Caco-2 (cell line): ENCODE results near the gene ANKLE2. TPM values are rescaled to one million over a fixed set of nuclear protein-coding genes. Genes with fewer than 3 reads are reported as not detected.

Source experiments
- BruUV-seq: library from RNA; stranded (reverse); fragments of 400-500 nt; replicated peaks from 2 replicates; lab custom pipeline; 2021; lab: Mats Ljungman, UMichigan
- CTCF ChIA-PET: fragments of 300-600 bp; sonication (Branson Sonifier 250); formaldehyde crosslinking; loops from one replicate; lab custom pipeline; 2022; ENCODE audit warnings: antibody characterized with exemption; lab: Charles Lee
- POLR2A ChIA-PET: fragments of 300-600 bp; sonication (Branson Sonifier 250); formaldehyde crosslinking; loops from one replicate; lab custom pipeline; 2022; ENCODE audit warnings: antibody characterized with exemption; lab: Charles Lee
- DNase-seq, 2 experiments: peaks; one replicate each; pipeline versions ENCODE4 v3.0.0 to v3.0.0-alpha.2; 2020 to 2022
- H3K27me3 ChIP-seq: replicated peaks from 2 replicates; pipeline ENCODE4 v1.6.0; 2011; ENCODE audit warnings: low read length; ENCODE audit not compliant: control insufficient read depth, insufficient read depth
- H3K36me3 ChIP-seq: 2 replicates; pipeline ENCODE4 v1.5.1; 2011; ENCODE audit warnings: low read length; ENCODE audit not compliant: control insufficient read depth, insufficient read depth
- H3K4me1 ChIP-seq: fragments of 250-450 bp; sonication (Bioruptor Pico); 2 replicates; pipeline ENCODE4 v1.5.1; 2020; ENCODE audit warnings: mild to moderate bottlenecking
- H3K4me3 ChIP-seq: 2 replicates; pipeline ENCODE4 v1.5.1; 2011; ENCODE audit warnings: low read depth, mild to moderate bottlenecking, control low read depth, low read length
- H3K9me3 ChIP-seq: fragments of 250-450 bp; sonication (Bioruptor Pico); 2 replicates; pipeline ENCODE4 v1.5.1; 2020; ENCODE audit warnings: mild to moderate bottlenecking, moderate library complexity
- H3K27ac Mint-ChIP-seq: one replicate; pipeline ENCODE4 v1.8.0; 2022; ENCODE audit warnings: mixed read lengths; ENCODE audit not compliant: unreplicated experiment
- H3K27me3 Mint-ChIP-seq: one replicate; pipeline ENCODE4 v1.8.0; 2022; ENCODE audit warnings: mixed read lengths; ENCODE audit not compliant: insufficient read depth, unreplicated experiment
- H3K36me3 Mint-ChIP-seq: one replicate; pipeline ENCODE4 v1.8.0; 2022; ENCODE audit warnings: mild to moderate bottlenecking, mixed read lengths; ENCODE audit not compliant: insufficient read depth, unreplicated experiment
- H3K4me1 Mint-ChIP-seq: one replicate; pipeline ENCODE4 v1.8.0; 2022; ENCODE audit warnings: low read depth, mixed read lengths; ENCODE audit not compliant: unreplicated experiment
- H3K4me3 Mint-ChIP-seq: one replicate; pipeline ENCODE4 v1.8.0; 2022; ENCODE audit warnings: mild to moderate bottlenecking, moderate library complexity, mixed read lengths; ENCODE audit not compliant: unreplicated experiment
- H3K9me3 Mint-ChIP-seq: one replicate; pipeline ENCODE4 v1.8.0; 2022; ENCODE audit warnings: mixed read lengths; ENCODE audit not compliant: unreplicated experiment
- intact Hi-C: fragments of 100-400 bp; cut with micrococcal nuclease; formaldehyde crosslinking; loops from one replicate; pipeline ENCODE4 v1.10.0; 2022; ENCODE audit not compliant: unreplicated experiment
- total RNA-seq: library from RNA; stranded (reverse); gene quantifications from 2 replicates; pipeline ENCODE4 v1.2.3, GENCODE V29; 2022
- TF ChIP-seq, protein P1 (sequence below), 2 experiments: fragments of 200-600 bp in 1 of 2; IDR thresholded peaks; 1 replicate in 1 of 2; 2 replicates in 1 of 2; pipeline versions ENCODE4 v1.5.1 to v1.8.0; 2011 to 2022; ENCODE audit warnings: antibody characterized with exemption in 1 of 2, control low read depth in 1 of 2, inconsistent platforms in 1 of 2, low read depth in 1 of 2, low read length in 1 of 2, mild to moderate bottlenecking in 1 of 2, moderate library complexity in 1 of 2; ENCODE audit not compliant: insufficient read depth in 1 of 2, severe bottlenecking in 1 of 2, unreplicated experiment in 1 of 2

ANKLE2 gene
- total RNA-seq, 1 experiment from 2014 or later, result 80.8 TPM

DNA sequence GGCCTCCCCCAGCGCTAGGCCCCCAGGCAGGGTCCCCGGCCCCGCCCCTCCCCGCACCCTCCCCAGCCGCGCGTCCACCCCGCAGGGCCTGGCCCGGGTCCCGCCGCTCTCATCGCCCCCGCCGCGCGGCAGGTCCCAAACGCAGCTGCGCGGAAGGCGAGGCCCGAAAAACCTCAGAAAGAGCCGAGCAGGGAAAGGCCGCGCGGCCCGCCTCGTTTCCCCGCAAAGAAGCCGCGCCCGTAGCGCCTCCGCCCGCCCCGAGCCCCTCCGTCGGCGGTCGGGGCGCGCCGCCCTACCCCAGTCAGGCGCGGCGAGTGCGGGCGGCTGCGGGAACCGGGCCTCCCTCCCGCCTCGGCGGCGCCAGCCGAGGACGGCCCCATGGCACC, 74.8 kb downstream of the ANKLE2 start:
- peaks cover 6% of the 10 kb centered on the region for H3K4me1 ChIP-seq
- H3K4me1 Mint-ChIP-seq, result peaks cover 6% of the 10 kb centered on the region
- H3K36me3 Mint-ChIP-seq, result peaks cover 40% of the 10 kb centered on the region
- H3K27me3 ChIP-seq, result no peaks in the 10 kb centered on the region
- no TSS peak for BruUV-seq
- POLR2A ChIA-PET, result no interaction called here
- no peak for DNase-seq
- peak overlapping the region; percentile 84 for H3K4me3 Mint-ChIP-seq
- H3K27me3 Mint-ChIP-seq, result no peaks in the 10 kb centered on the region
- no peaks in the 10 kb centered on the region for H3K9me3 Mint-ChIP-seq
- CTCF ChIA-PET, result no interaction called here
- no peaks in the 10 kb centered on the region for H3K9me3 ChIP-seq
- peak overlapping the region; percentile 76 for H3K27ac Mint-ChIP-seq
- H3K36me3 ChIP-seq, result no peaks in the 10 kb centered on the region; the same call in 1 of the 2 replicates
- peak overlapping the region; percentile 71 for H3K4me3 ChIP-seq
- TF ChIP-seq, protein P1, sequence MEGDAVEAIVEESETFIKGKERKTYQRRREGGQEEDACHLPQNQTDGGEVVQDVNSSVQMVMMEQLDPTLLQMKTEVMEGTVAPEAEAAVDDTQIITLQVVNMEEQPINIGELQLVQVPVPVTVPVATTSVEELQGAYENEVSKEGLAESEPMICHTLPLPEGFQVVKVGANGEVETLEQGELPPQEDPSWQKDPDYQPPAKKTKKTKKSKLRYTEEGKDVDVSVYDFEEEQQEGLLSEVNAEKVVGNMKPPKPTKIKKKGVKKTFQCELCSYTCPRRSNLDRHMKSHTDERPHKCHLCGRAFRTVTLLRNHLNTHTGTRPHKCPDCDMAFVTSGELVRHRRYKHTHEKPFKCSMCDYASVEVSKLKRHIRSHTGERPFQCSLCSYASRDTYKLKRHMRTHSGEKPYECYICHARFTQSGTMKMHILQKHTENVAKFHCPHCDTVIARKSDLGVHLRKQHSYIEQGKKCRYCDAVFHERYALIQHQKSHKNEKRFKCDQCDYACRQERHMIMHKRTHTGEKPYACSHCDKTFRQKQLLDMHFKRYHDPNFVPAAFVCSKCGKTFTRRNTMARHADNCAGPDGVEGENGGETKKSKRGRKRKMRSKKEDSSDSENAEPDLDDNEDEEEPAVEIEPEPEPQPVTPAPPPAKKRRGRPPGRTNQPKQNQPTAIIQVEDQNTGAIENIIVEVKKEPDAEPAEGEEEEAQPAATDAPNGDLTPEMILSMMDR (IDR thresholded peaks at IDR 0.05; ENCODE audit: insufficient read depth in 1 of 2, low read depth in 1 of 2, low read length in 1 of 2, severe bottlenecking in 1 of 2, unreplicated experiment in 1 of 2), result no peak
- intact Hi-C loops, result loop anchor here (2.0 kb wide), 1 partner anchor 24 kb away; the partner anchor contains the start of gene PGAM5

DNA sequence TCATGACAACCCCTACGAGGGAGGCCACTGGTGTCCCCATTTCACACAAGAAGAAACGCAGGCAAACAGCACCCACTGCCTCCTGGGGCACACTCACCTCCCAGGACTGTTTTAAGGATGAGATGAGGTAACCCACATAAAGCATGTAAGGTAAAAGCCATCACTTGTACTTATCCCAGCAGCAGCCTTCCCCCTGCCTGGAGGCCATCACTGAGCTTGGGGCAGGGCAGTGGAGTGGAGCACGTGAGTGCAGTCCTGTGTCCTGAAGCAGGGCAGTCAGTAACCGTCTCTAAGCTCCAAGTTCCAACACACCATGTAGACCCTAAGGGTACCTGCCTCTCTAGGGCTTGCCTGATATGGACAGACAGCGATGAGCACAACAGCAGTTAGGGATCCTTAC, 76.2 kb downstream of the ANKLE2 start:
- Histone ChIP-seq H3K36me3 (no peaks in the 10 kb centered on the region), H3K9me3 (no peaks in the 10 kb centered on the region), H3K4me3 (no peak overlapping the region), H3K4me1 (peaks cover 6% of the 10 kb centered on the region), H3K27me3 (no peaks in the 10 kb centered on the region)
- ChIA-PET POLR2A (no interaction called here), CTCF (interaction anchor here (0.8 kb wide), 1 partner anchor 19 kb away, joined by 4 read pairs; no protein-coding TSS in a partner anchor)
- no peak for DNase-seq
- Mint-ChIP-seq H3K36me3 (peaks cover 37% of the 10 kb centered on the region), H3K27ac (no peak overlapping the region), H3K9me3 (no peaks in the 10 kb centered on the region), H3K4me1 (peaks cover 6% of the 10 kb centered on the region), H3K4me3 (peak overlapping the region; percentile 84), H3K27me3 (no peaks in the 10 kb centered on the region)
- TF ChIP-seq, protein P1 (IDR thresholded peaks at IDR 0.05; ENCODE audit: insufficient read depth in 1 of 2, low read depth in 1 of 2, low read length in 1 of 2, severe bottlenecking in 1 of 2, unreplicated experiment in 1 of 2), result no peak
- intact Hi-C loops, result no loop called here
- BruUV-seq, result TSS peak; percentile 84

DNA sequence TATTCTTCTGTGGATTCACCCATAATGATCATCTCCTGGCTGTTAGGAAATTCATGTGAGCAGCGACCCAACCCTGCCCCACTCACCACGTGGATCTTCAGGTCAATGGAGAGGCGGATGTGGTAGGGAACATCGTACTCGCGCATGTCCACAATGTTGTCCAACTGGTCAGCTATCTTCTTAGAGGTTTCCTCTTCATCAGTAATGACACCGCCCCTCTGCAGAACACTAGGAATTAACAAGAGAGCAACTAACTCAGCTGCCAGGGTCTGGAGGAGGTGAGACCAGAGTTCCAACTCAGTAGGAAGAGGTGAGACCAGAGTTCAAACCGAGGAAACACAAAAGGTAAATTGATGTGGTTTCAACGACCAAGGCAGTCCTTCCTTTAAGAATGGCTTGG, 84.1 kb downstream of the ANKLE2 start:
- CTCF ChIA-PET, result no interaction called here
- no peak overlapping the region for H3K4me3 Mint-ChIP-seq
- intact Hi-C loops, result no loop called here
- no peak overlapping the region for H3K27ac Mint-ChIP-seq
- TF ChIP-seq, protein P1 (IDR thresholded peaks at IDR 0.05; ENCODE audit: insufficient read depth in 1 of 2, low read depth in 1 of 2, low read length in 1 of 2, severe bottlenecking in 1 of 2, unreplicated experiment in 1 of 2), result no peak
- H3K9me3 Mint-ChIP-seq, result no peaks in the 10 kb centered on the region
- H3K36me3 ChIP-seq, result peaks cover 2% of the 10 kb centered on the region
- POLR2A ChIA-PET, result no interaction called here
- peaks cover 79% of the 10 kb centered on the region for H3K36me3 Mint-ChIP-seq
- no peak for DNase-seq
- no peaks in the 10 kb centered on the region for H3K9me3 ChIP-seq
- no peaks in the 10 kb centered on the region for H3K27me3 ChIP-seq
- no peaks in the 10 kb centered on the region for H3K4me1 ChIP-seq
- no peaks in the 10 kb centered on the region for H3K27me3 Mint-ChIP-seq
- H3K4me1 Mint-ChIP-seq, result no peaks in the 10 kb centered on the region
- no TSS peak for BruUV-seq
- H3K4me3 ChIP-seq, result no peak overlapping the region
